Measurements from ENCODE around the gene CD300H. TPM values are rescaled to one million over a fixed set of nuclear protein-coding genes. Genes with fewer than 3 reads are reported as not detected.
A peak's percentile ranks its signal among the peaks of the same experiment; 100 is the strongest.

CD300H gene
- total RNA-seq, 1 experiment from 2014 or later: not detected

DNA sequence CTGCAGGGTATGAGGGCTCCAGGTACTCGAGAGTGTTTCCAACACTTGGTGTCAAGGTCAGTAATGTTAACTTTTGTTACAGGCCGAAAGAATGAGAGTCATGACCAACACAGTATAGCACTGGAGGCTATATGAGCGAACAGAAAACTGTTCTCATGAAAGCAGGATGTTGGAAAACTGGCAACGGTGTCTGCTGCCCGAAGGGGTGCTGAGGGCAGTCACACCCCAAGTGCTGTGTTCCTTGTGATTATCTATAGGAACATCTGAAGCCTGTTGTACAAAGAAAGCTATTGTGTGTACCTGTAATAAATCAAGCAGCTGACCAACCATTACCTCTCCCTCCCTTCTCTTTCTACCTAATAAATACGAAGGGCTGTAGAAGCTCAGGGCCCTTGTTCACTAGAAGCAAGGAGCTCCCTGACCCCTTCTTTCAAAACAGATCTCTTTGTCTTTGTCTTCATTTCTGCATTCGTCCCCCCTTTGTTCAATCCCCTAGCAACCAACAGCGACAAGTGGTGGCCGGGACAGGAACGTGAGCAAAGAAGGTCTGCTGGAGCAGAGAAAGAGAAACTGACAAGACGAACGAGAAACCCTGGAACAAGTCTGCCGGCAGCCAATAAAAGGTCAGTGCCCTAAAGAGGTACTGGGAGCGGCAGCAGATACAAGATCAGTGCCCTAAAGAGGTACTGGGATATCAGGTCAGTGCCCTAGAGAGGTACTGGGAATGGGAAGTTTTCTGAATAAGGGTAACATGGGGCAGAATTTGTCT, 17.2 kb upstream of the CD300H start:
- no peaks in the 10 kb centered on the region for H3K9me2 ChIP-seq (ENCODE audit: insufficient read depth)
- H3K4me3 ChIP-seq (replicated peaks in 1 of 2; ENCODE audit: low read depth in 1 of 2, low read length in 2 of 2): no peak overlapping the region
- H3K27me3 ChIP-seq (ENCODE audit: insufficient read depth, low read length): peaks cover 28% of the 10 kb centered on the region; the same call in 1 of the 2 replicates
- no peak overlapping the region for H3K4me2 ChIP-seq (ENCODE audit: low read length)
- CTCF ChIA-PET: interaction anchor here (3.2 kb wide), 1 partner anchor 18 kb away, joined by 10 read pairs; no protein-coding TSS in a partner anchor
- TF ChIP-seq POLR2A (IDR thresholded peaks at IDR 0.05; ENCODE audit: borderline replicate concordance, extremely low read depth, insufficient read depth, insufficient read length) (no peak), CBX3 (IDR thresholded peaks at IDR 0.05; ENCODE audit: low read depth) (0 out of 2 replicates have a peak, but pooled peaks have one; percentile 31)
- no peaks in the 10 kb centered on the region for H3K9me3 ChIP-seq (ENCODE audit: control insufficient read depth in 1 of 2, insufficient read depth in 1 of 2, low read depth in 1 of 2, low read length in 2 of 2)
- no peaks in the 10 kb centered on the region for H3K79me2 ChIP-seq (ENCODE audit: insufficient read depth, low read length)
- H3K4me1 ChIP-seq (ENCODE audit: control insufficient read depth in 1 of 2, insufficient read depth in 2 of 2, low read length in 2 of 2): no peaks in the 10 kb centered on the region
- H3K36me3 ChIP-seq (ENCODE audit: control insufficient read depth in 1 of 2, insufficient read depth in 2 of 2, low read length in 2 of 2): no peaks in the 10 kb centered on the region
- no peak overlapping the region for H3K27ac ChIP-seq (ENCODE audit: low read depth, low read length)
- no peaks in the 10 kb centered on the region for H4K20me1 ChIP-seq (ENCODE audit: insufficient read depth)
- no peak overlapping the region for H2AFZ ChIP-seq (ENCODE audit: low read depth, low read length, poor library complexity, severe bottlenecking)
- DNase-seq (ENCODE audit: low read depth, low spot score): no peak
- ATAC-seq: no peak
- intact Hi-C loops (cut with micrococcal nuclease): no loop called here
- RAD21 ChIA-PET (ENCODE audit: low non-redundant PET in 1 of 2, low total read pairs in 2 of 2, uncharacterized antibody in 2 of 2, unreplicated experiment in 2 of 2): no interaction called here
- H3K9ac ChIP-seq (ENCODE audit: low read length): no peak overlapping the region
- POLR2A ChIA-PET: no interaction called here
- BruUV-seq (replicated peaks): no TSS peak

GRCh38 chr17:74582633-74583032, 15.3 kb upstream of the CD300H start:
- Histone ChIP-seq H3K4me2 (ENCODE audit: low read length) (no peak overlapping the region), H3K27me3 (ENCODE audit: insufficient read depth, low read length) (peaks cover 25% of the 10 kb centered on the region; the same call in 1 of the 2 replicates), H4K20me1 (ENCODE audit: insufficient read depth) (no peaks in the 10 kb centered on the region), H3K27ac (ENCODE audit: low read depth, low read length) (no peak overlapping the region), H3K4me3 (replicated peaks in 1 of 2; ENCODE audit: low read depth in 1 of 2, low read length in 2 of 2) (no peak overlapping the region), H3K36me3 (ENCODE audit: control insufficient read depth in 1 of 2, insufficient read depth in 2 of 2, low read length in 2 of 2) (no peaks in the 10 kb centered on the region), H3K4me1 (ENCODE audit: control insufficient read depth in 1 of 2, insufficient read depth in 2 of 2, low read length in 2 of 2) (no peaks in the 10 kb centered on the region), H3K9me2 (ENCODE audit: insufficient read depth) (no peaks in the 10 kb centered on the region), H3K79me2 (ENCODE audit: insufficient read depth, low read length) (no peaks in the 10 kb centered on the region), H3K9me3 (ENCODE audit: control insufficient read depth in 1 of 2, insufficient read depth in 1 of 2, low read depth in 1 of 2, low read length in 2 of 2) (no peaks in the 10 kb centered on the region), H3K9ac (ENCODE audit: low read length) (no peak overlapping the region), H2AFZ (ENCODE audit: low read depth, low read length, poor library complexity, severe bottlenecking) (no peak overlapping the region)
- ATAC-seq (no peak), DNase-seq (ENCODE audit: low read depth, low spot score) (no peak)
- intact Hi-C loops (cut with micrococcal nuclease): no loop called here
- ChIA-PET CTCF (interaction anchor here (1.6 kb wide), 1 partner anchor 11 kb away, joined by 5 read pairs; no protein-coding TSS in a partner anchor), RAD21 (ENCODE audit: low non-redundant PET in 1 of 2, low total read pairs in 2 of 2, uncharacterized antibody in 2 of 2, unreplicated experiment in 2 of 2) (no interaction called here), POLR2A (no interaction called here)
- BruUV-seq (replicated peaks): no TSS peak
- no peak for TF ChIP-seq CEBPB (IDR thresholded peaks at IDR 0.05; ENCODE audit: low read depth)
- no peak for TF ChIP-seq YY1 (IDR thresholded peaks at IDR 0.05; ENCODE audit: extremely low read depth, insufficient replicate concordance, low read depth, low read length)
- TF ChIP-seq ATF3 (IDR thresholded peaks at IDR 0.05): no peak
- no peak for TF ChIP-seq TCF7L2 (IDR thresholded peaks at IDR 0.05; ENCODE audit: borderline replicate concordance, extremely low read depth, insufficient read depth, insufficient read length)
- no peak for TF ChIP-seq ZNF274 (IDR thresholded peaks at IDR 0.05; ENCODE audit: low read depth, low read length)
- TF ChIP-seq ZFX (IDR thresholded peaks at IDR 0.05): no peak
- TF ChIP-seq EZH2phosphoT487 (IDR thresholded peaks at IDR 0.05; ENCODE audit: borderline replicate concordance): no peak
- TF ChIP-seq, protein P1, sequence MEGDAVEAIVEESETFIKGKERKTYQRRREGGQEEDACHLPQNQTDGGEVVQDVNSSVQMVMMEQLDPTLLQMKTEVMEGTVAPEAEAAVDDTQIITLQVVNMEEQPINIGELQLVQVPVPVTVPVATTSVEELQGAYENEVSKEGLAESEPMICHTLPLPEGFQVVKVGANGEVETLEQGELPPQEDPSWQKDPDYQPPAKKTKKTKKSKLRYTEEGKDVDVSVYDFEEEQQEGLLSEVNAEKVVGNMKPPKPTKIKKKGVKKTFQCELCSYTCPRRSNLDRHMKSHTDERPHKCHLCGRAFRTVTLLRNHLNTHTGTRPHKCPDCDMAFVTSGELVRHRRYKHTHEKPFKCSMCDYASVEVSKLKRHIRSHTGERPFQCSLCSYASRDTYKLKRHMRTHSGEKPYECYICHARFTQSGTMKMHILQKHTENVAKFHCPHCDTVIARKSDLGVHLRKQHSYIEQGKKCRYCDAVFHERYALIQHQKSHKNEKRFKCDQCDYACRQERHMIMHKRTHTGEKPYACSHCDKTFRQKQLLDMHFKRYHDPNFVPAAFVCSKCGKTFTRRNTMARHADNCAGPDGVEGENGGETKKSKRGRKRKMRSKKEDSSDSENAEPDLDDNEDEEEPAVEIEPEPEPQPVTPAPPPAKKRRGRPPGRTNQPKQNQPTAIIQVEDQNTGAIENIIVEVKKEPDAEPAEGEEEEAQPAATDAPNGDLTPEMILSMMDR (IDR thresholded peaks at IDR 0.05 in 2 of 3, conservative IDR thresholded peaks at IDR 0.05 in 1 of 3; ENCODE audit: borderline replicate concordance in 1 of 3, insufficient read depth in 1 of 3, low read depth in 2 of 3, low read length in 2 of 3): no peak
- no peak for TF ChIP-seq ZBTB33 (IDR thresholded peaks at IDR 0.05; ENCODE audit: extremely low read depth, insufficient replicate concordance, low read length)
- TF ChIP-seq RAD21 (IDR thresholded peaks at IDR 0.05; ENCODE audit: low read depth): no peak

Data from HCT116 (cell line).